K562 (cell line): ENCODE results near the gene BOLA3. TPM values are rescaled to one million over a fixed set of nuclear protein-coding genes. Genes with fewer than 3 reads are reported as not detected.

Experiments
- CEBPB ChIP-seq: fragments of 450-650 bp; IDR thresholded peaks from 2 replicates; pipeline ENCODE4 v1.6.1; 2016; ENCODE audit warnings: missing genetic modification characterization, missing compliant biosample characterization
- FIP1L1 ChIP-seq: fragments of 200-400 bp; formaldehyde crosslinking; IDR thresholded peaks from 2 replicates; pipeline ENCODE4 v1.6.1; 2018; ENCODE audit warnings: mild to moderate bottlenecking, low read depth, low read length; ENCODE audit not compliant: poor library complexity, severe bottlenecking
- MYBL2 ChIP-seq, 2 experiments: fragments of 450-650 bp in 1 of 2; sonication (generic) in 1 of 2; formaldehyde crosslinking in 1 of 2; IDR thresholded peaks; 2 replicates each; pipeline versions ENCODE4 v1.6.1 to v1.8.1; 2017 to 2022; ENCODE audit warnings: borderline replicate concordance in 1 of 2, inconsistent platforms in 1 of 2, low read depth in 1 of 2, mild to moderate bottlenecking in 1 of 2, missing genetic modification reagents in 1 of 2, moderate library complexity in 1 of 2
- MYC ChIP-seq, 2 experiments: fragments of 250-450 bp in 1 of 2; sonication (Bioruptor Pico) in 1 of 2; IDR thresholded peaks; 2 replicates each; pipeline versions ENCODE4 v1.5.1 to v1.6.1; 2012 to 2021; ENCODE audit warnings: low read depth in 2 of 2, borderline replicate concordance in 1 of 2, improper control_type of control experiment in 1 of 2, low read length in 1 of 2, mild to moderate bottlenecking in 1 of 2, moderate library complexity in 1 of 2
- NFATC3 ChIP-seq: fragments of 450-650 bp; IDR thresholded peaks from 2 replicates; pipeline ENCODE4 v1.6.1; 2017; ENCODE audit warnings: mild to moderate bottlenecking
- NFYB ChIP-seq: IDR thresholded peaks from 2 replicates; pipeline ENCODE4 v1.6.1; 2011; ENCODE audit warnings: mild to moderate bottlenecking, moderate library complexity; ENCODE audit not compliant: insufficient read length; ENCODE audit errors: extremely low read depth
- PHF21A ChIP-seq: fragments of 450-650 bp; IDR thresholded peaks from 2 replicates; pipeline ENCODE4 v1.6.1; 2017; ENCODE audit warnings: low read depth, borderline replicate concordance
- RAD21 ChIP-seq, 2 experiments: fragments of 250-450 bp in 1 of 2; fragments of 450-650 bp in 1 of 2; sonication (Bioruptor Pico) in 1 of 2; formaldehyde crosslinking in 1 of 2; IDR thresholded peaks in 1 of 2; conservative IDR thresholded peaks in 1 of 2; 2 replicates each; pipeline versions ENCODE4 v1.4.0 to v1.8.0; 2020 to 2022; ENCODE audit warnings: mild to moderate bottlenecking in 2 of 2, moderate library complexity in 1 of 2
- TAF7 ChIP-seq: fragments of 450-650 bp; IDR thresholded peaks from 2 replicates; pipeline ENCODE4 v1.6.1; 2016; ENCODE audit warnings: missing genetic modification characterization, missing compliant biosample characterization
- XRCC5 ChIP-seq: fragments of 200-400 bp; formaldehyde crosslinking; IDR thresholded peaks from 2 replicates; pipeline ENCODE4 v1.6.1; 2017; ENCODE audit warnings: low read depth, mild to moderate bottlenecking, low read length
- ZKSCAN3 ChIP-seq: fragments of 250-450 bp; sonication (Bioruptor Pico); IDR thresholded peaks from 2 replicates; pipeline ENCODE4 v1.4.0; 2020
- ZNF224 ChIP-seq: sonication (generic); formaldehyde crosslinking; IDR thresholded peaks from 2 replicates; pipeline ENCODE4 v1.8.0; 2022; ENCODE audit warnings: mild to moderate bottlenecking, missing genetic modification reagents
- ZNF3 ChIP-seq: fragments of 250-450 bp; sonication (Bioruptor Pico); IDR thresholded peaks from 2 replicates; pipeline ENCODE4 v1.5.0; 2021; ENCODE audit warnings: mild to moderate bottlenecking, moderate library complexity
- ZNF76 ChIP-seq: fragments of 250-450 bp; sonication (Bioruptor Pico); IDR thresholded peaks from 2 replicates; pipeline ENCODE4 v1.4.0; 2020; ENCODE audit warnings: mild to moderate bottlenecking, moderate library complexity, borderline replicate concordance
- ZNF764 ChIP-seq: fragments of 250-450 bp; sonication (Bioruptor Pico); IDR thresholded peaks from 2 replicates; pipeline ENCODE4 v1.4.0; 2020; ENCODE audit warnings: low read depth, mild to moderate bottlenecking, moderate library complexity
- polyA plus RNA-seq, 8 experiments: library from polyadenylated mRNA; depleted of rRNA in 4 of 8; stranded (reverse) in 5 of 8; unstranded in 3 of 8; fragments of >200 nt; fragmentation: Nextera tagmentation in 2 of 8; fragmentation: Illumina TruSeq in 1 of 8; extraction: Ambion mirVana in 2 of 8; extraction: Trizol in 1 of 8; gene quantifications; 2 replicates each; pipeline versions ENCODE4 v1.2.1 to v1.2.3, GENCODE V29; 2011 to 2014; ENCODE audit warnings: inconsistent platforms in 1 of 8, missing spikeins in 1 of 8
- total RNA-seq, 7 experiments: library from RNA; depleted of rRNA in 6 of 7; stranded (reverse); fragments of >200 nt in 6 of 7; fragmentation: Illumina TruSeq in 2 of 7; extraction: Trizol in 2 of 7; gene quantifications; 2 replicates each; pipeline versions ENCODE4 v1.2.1 to v1.2.3, GENCODE V29; 2011 to 2021; ENCODE audit warnings: low replicate concordance in 1 of 7
- TF ChIP-seq, protein P1 (sequence below): sonication (generic); formaldehyde crosslinking; IDR thresholded peaks from 2 replicates; pipeline ENCODE4 v1.8.0; 2022; ENCODE audit warnings: mild to moderate bottlenecking, missing genetic modification reagents
- TF ChIP-seq, protein P2 (sequence below): fragments of 250-450 bp; sonication (Bioruptor Pico); IDR thresholded peaks from 2 replicates; pipeline ENCODE4 v1.9.0; 2021; ENCODE audit warnings: mild to moderate bottlenecking, inconsistent platforms
- TF ChIP-seq, protein P3 (sequence below): fragments of 450-650 bp; IDR thresholded peaks from 2 replicates; pipeline ENCODE4 v1.6.1; 2017; ENCODE audit warnings: mild to moderate bottlenecking, moderate library complexity
- TF ChIP-seq, protein P4 (sequence below), 2 experiments: fragments of 450-650 bp in 1 of 2; sonication (generic) in 1 of 2; formaldehyde crosslinking; conservative IDR thresholded peaks; 2 replicates each; pipeline versions ENCODE4 v1.4.0 to v1.8.1; 2020 to 2022; ENCODE audit warnings: mild to moderate bottlenecking in 1 of 2, missing genetic modification reagents in 1 of 2

The BOLA3 gene
- total and polyA plus RNA-seq, 9 of the 15 experiments (the other 6 are each of a cell fraction or from before 2014, with no cell fraction given), result 149 to 619 (median 255) TPM

DNA sequence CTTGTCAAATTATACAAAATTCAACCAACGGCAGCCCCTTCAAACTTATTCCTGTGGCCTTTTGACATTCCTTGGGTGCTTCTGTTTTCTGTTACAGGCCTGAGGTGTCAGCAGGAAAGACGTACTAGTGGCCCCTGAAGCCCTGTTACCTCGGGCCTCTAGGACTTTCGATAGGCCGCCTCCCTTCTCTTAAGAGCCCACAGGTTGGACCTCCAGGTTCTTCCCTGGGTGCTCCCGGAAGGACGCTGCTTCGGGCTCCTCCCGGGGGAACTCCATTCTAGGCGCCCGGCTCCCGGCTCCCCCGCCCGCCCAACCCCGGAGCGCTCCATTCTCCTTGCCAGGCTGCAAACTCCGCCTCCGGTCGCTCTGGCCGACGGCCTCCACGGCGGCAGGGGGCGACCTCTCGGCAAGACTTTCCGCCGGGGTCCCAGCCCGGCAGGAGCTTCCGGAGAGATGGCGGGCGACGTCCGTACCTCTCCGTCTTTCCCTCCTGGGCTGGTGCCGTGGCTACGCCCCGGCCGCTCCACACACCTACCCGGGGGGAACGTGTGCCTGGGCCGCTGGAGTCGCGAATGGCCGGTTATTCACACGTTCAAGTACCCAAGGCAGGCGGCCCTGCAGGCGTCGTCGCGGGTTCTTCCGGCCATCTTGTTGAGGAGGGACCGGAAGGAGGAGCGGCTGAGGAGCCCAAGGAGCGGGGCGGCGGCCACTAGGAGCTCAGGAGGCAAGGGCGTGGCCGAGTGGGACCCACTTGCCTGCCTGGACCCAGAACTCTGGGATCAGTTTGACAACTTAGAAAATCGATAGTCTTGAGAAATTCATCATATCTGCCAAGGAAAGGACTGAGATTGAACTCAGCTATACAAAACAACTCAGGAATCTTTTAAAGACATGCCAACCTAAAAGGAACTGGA lies 27.5 kb downstream of the BOLA3 start (continued):
- TF ChIP-seq, protein P1, sequence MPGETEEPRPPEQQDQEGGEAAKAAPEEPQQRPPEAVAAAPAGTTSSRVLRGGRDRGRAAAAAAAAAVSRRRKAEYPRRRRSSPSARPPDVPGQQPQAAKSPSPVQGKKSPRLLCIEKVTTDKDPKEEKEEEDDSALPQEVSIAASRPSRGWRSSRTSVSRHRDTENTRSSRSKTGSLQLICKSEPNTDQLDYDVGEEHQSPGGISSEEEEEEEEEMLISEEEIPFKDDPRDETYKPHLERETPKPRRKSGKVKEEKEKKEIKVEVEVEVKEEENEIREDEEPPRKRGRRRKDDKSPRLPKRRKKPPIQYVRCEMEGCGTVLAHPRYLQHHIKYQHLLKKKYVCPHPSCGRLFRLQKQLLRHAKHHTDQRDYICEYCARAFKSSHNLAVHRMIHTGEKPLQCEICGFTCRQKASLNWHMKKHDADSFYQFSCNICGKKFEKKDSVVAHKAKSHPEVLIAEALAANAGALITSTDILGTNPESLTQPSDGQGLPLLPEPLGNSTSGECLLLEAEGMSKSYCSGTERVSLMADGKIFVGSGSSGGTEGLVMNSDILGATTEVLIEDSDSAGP (CRISPR knock-in tag), result no peak
- TF ChIP-seq, protein P2, sequence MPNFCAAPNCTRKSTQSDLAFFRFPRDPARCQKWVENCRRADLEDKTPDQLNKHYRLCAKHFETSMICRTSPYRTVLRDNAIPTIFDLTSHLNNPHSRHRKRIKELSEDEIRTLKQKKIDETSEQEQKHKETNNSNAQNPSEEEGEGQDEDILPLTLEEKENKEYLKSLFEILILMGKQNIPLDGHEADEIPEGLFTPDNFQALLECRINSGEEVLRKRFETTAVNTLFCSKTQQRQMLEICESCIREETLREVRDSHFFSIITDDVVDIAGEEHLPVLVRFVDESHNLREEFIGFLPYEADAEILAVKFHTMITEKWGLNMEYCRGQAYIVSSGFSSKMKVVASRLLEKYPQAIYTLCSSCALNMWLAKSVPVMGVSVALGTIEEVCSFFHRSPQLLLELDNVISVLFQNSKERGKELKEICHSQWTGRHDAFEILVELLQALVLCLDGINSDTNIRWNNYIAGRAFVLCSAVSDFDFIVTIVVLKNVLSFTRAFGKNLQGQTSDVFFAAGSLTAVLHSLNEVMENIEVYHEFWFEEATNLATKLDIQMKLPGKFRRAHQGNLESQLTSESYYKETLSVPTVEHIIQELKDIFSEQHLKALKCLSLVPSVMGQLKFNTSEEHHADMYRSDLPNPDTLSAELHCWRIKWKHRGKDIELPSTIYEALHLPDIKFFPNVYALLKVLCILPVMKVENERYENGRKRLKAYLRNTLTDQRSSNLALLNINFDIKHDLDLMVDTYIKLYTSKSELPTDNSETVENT, result peak; percentile 99
- TF ChIP-seq ZNF764 (CRISPR knock-in tag), result no peak
- TF ChIP-seq ZNF224 (CRISPR knock-in tag), result no peak
- TF ChIP-seq CEBPB (tag), result no peak
- no peak for TF ChIP-seq NFATC3
- TF ChIP-seq FIP1L1, result peak; percentile 75
- TF ChIP-seq, protein P3, sequence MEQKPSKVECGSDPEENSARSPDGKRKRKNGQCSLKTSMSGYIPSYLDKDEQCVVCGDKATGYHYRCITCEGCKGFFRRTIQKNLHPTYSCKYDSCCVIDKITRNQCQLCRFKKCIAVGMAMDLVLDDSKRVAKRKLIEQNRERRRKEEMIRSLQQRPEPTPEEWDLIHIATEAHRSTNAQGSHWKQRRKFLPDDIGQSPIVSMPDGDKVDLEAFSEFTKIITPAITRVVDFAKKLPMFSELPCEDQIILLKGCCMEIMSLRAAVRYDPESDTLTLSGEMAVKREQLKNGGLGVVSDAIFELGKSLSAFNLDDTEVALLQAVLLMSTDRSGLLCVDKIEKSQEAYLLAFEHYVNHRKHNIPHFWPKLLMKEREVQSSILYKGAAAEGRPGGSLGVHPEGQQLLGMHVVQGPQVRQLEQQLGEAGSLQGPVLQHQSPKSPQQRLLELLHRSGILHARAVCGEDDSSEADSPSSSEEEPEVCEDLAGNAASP, result no peak
- TF ChIP-seq ZNF3 (CRISPR knock-in tag), result no peak
- TF ChIP-seq NFYB, result no peak
- TF ChIP-seq, protein P4, sequence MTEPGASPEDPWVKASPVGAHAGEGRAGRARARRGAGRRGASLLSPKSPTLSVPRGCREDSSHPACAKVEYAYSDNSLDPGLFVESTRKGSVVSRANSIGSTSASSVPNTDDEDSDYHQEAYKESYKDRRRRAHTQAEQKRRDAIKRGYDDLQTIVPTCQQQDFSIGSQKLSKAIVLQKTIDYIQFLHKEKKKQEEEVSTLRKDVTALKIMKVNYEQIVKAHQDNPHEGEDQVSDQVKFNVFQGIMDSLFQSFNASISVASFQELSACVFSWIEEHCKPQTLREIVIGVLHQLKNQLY (CRISPR knock-in tag; conservative IDR thresholded peaks at IDR 0.05), result no peak
- 0 out of 2 replicates have a peak, but pooled peaks have one; percentile 42 for TF ChIP-seq ZNF76 (CRISPR knock-in tag)
- TF ChIP-seq XRCC5, result peak; percentile 72
- peak; percentile 98 for TF ChIP-seq TAF7
- peak; percentile 73; the same call in 1 of the 2 replicates for TF ChIP-seq MYC (IDR thresholded peaks at IDR 0.05; ENCODE audit: low read depth, low read length)
- TF ChIP-seq MYC (CRISPR knock-in tag; IDR thresholded peaks at IDR 0.05; ENCODE audit: borderline replicate concordance, low read depth), result peak; percentile 77; the same call in 1 of the 2 replicates
- TF ChIP-seq PHF21A, result 0 out of 2 replicates have a peak, but pooled peaks have one; percentile 23
- no peak for TF ChIP-seq ZKSCAN3 (CRISPR knock-in tag)
- TF ChIP-seq RAD21 (CRISPR knock-in tag; conservative IDR thresholded peaks at IDR 0.05 in 1 of 2, IDR thresholded peaks at IDR 0.05 in 1 of 2), result peak in 1 of 2 experiments; percentile 16; a peak in 2 of 4 replicates
- no peak for TF ChIP-seq MYBL2 (IDR thresholded peaks at IDR 0.05; ENCODE audit: low read depth)
- TF ChIP-seq MYBL2 (CRISPR knock-in tag; IDR thresholded peaks at IDR 0.05; ENCODE audit: borderline replicate concordance), result no peak
